Stimulated activated CD8-positive, alpha-beta memory T cell treated with anti-CD3 and anti-CD28 coated beads, Interleukin-12 subunit alpha, Interleukin-12 subunit beta, amount 100 ng/mL, for 4 hours (primary cell): ENCODE data around the gene CNBD2.
A peak's percentile ranks its signal among the peaks of the same experiment; 100 is the strongest.
"Not testable (repeated sequence)": the region's sequence is repeated elsewhere in the genome, so short reads cannot be mapped to it uniquely, and the experiment has no call there.

Source experiments
- DNase-seq: peaks from one replicate; pipeline ENCODE4 v3.0.0-alpha.2; 2020; ENCODE audit warnings: low read depth

The CNBD2 gene

DNA sequence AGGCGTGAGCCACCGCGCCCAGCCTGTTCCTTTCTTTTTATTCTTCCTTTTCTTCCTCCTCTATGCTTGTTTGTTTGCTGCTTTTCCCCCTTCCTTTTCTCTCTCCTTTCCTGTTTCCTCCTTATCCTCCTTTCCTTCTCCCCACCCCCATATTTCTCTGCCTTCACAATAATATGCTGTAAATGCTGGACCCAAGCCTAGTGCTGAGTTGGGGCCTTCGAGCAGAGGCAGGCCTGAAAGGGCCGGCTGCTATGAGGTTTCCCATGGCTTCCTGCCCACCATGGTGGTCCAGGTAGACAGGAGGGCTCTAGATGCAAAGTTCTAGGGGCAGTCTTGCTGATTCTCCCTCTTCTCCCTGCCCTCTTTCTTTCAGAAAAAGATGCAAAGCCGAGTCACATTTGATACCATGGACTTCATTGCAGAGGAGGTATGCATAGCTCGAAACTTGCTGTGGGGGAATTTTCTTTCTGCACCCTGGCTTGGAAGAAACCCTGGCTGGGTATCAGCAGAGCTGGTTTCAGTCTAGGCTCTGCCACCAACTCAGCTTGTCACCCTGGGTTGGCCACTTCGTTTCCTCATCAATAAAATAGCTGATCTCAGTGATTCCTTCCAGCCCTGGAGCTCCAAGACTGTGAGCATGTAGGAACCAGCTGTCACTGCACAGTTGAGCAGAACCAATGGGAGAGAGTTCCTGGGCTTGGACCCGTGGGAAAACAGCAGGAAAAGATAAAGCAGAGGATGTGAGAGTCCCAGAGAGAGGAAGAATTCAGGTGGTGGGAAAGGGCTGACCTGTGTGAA is 7.4 kb downstream of the CNBD2 start:
- no peak for DNase-seq

DNA sequence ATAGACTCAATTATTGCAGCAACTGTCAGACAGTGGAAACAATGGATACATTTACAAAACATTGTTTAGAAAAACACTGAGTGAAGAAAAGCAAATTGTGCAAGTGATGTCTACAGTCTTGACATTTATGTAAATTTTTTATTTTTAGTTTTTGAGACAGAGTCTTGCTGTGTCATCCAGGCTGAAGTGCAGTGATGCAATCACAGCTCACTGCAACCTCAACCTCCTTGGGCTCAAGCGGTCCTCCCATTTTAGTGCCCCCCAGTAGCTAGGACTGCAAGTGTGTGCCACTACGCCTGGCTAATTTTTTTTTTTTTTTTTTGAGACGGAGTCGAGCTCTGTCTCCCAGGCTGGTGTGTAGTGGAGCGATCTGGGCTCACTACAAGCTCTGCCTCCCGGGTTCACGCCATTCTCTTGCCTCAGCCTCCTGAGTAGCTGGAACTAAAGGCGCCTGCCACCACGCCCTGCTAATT is 9.7 kb downstream of the CNBD2 start:
- DNase-seq, result no peak

DNA sequence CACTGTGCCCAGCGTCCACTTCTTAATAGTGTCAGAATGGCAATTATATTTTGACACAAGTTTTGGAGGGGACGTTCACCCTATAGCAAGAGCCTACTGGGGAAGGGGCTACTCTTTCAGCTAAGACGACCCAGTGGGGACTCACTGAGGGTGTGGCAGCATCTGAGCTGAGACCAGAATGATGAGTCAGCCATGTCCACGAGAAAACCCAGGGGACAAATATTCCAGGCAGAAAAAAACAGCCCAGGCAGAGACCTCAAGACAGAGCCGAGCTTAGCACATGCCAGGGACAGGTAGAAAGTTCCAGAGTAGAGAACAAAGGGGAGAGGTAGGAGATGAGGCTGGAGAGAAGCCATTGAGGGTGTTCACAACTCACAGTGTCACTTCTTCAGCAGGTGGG is 11.2 kb downstream of the CNBD2 start:
- DNase-seq, result no peak

DNA sequence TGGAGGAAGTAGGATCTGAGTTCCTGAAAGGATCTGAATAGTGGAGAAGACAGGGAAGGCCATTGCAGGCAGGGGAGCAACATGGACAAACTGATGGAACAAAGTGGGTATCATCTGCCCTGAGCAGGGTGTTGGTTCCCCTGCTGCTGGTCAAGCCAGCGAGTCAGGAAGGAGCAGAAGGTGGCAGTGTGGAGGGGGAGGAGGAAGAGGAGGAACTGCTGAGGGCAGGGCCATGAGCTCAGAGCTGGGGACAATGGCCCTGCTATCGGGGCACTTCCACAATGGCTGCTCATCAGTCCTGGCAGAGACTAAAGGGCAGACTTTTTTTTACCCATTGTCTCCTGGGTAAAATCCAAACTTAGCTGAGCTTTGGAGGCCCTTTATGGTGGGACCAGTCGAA is 13.6 kb downstream of the CNBD2 start:
- no peak for DNase-seq

DNA sequence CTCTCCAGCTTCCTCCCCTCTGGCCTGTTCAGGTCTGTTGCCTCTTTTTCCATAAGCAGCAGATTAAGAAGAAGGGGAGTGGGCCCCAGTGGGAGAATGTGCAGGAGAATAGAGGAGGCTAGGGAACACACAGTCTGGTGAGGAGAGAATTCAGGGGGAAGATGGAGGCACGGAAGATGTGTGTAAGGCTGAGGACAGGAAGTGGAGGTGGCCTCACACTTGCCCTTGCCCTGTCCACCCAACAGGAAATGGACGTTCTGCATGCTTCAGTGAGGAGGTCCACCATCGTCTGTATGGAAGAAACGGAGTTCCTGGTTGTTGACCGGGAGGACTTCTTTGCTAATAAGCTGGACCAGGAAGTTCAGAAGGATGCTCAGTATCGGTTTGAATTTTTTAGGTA is 16.0 kb downstream of the CNBD2 start:
- DNase-seq, result no peak

DNA sequence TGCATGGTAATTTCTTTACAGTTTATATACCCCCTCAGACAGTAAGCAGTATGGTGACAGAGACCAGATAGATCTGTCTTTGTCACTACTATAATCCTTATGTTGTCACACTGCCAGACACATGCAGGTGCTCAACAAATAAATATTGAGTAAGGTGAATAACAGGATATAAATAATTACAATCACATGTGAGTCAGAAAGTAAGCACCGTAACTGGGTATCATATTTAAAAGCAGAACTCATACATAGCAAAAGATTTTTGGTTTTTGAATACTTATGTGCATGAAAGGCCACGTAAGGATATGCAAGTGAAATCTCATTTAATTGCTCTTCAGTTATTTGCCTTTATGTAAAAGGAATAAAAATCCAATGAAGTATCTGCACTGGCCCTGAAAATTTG is 17.4 kb downstream of the CNBD2 start:
- DNase-seq, result no peak

DNA sequence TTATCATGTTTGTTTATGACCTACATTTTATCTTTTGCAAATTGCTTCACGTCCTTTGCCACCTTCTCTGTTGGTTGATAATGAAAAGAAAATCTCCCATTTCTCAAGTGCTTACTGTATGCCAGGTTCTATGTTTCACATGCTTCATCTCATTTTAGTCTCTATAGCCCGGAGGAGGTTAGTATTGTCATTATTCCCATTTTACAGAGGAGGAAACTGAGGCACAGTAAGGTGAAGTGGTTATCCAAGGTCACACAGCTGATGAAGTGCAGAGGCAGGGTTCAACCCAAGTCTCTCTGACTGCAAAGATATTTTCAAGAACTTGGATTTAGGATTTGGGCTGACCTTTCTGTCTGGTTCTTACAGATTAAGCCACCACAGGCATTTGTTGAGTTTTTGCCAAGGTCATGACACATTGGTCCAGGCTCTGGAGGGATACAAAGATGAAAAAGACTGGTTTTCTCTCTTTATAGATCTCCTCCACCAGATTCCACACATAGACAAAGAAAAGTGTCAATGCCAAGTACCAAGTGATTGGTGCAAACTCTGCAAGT is 20.6 kb downstream of the CNBD2 start:
- no peak for DNase-seq

DNA sequence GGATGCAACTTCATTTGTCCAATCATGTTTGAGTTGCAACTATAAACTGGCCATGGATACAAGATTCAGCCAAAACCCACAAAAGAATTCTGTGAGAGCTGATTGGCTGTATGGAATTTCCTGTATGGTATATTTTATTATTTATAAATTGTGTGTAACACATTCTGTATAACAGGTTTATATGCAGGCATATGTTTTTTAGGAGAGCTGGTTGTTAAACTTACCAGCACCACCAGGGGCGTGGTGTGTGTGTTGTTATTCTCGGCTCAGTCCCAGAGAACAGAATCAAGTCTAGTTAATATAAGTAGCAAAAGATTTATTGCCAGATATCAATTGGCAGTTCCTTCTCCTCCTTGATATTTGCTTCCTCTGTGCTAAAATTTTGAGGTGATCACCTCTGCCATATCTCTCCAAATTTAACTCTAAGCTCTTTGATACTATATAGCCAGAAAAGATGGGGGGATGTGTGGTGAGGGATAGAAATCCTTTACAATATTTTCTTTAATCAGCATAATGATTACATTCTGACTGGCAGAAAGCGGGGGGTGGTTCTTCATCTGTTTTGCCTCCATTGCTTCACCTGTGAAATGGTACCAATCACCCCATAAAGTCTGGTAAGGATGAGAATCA is 22.9 kb downstream of the CNBD2 start:
- DNase-seq, result no peak

DNA sequence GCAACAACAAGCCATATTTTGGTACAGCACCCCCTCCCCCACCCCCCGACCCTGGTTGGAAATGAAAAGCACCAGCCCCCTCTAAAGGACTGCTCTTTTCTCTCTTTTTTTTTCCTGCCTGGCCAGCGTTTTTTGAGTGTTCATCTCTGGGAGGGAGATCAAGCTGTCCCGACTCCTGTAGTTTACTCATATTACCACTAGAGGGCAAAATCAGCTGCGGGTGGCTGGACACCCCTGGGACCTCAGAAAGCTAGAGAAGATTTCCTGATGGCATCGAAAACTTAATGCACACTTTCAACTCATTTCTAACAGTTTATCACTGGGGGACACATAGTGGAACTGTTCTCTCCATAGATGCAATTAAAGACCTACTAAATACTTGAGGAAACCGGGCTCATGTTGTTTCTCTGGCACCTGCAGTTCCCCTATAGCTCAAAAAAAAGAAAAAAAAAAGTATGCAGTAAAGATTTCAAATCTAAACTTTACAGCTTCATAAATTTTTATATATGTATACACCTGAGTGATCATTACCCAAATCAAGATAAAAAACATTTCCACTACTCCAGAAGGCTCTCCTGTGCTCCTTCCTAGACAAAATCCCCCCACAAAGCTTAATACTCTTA is 24.4 kb downstream of the CNBD2 start:
- DNase-seq, result peak; percentile 6

DNA sequence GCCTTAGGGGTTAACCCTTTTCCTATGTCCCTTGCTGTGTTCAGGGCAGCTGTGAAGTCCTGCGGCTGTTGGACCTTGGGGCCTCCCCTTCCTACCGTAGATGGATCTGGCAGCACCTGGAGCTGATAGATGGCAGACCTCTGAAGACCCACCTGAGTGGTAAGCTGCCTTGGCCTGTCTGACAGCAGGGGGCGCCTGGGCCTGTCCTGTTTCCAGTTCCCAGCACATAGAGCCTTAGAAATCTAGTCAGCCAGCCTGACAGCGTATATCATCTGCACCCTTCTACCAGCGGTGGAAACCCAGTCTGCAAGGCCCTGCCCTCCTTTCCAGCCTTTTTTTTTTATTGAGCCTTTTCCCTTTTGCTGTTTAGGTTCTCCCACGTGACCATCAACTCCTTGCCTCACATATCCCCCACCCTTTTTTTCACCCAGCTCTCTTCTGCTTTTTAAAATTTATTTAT is 26.6 kb downstream of the CNBD2 start:
- peak; percentile 66 for DNase-seq

DNA sequence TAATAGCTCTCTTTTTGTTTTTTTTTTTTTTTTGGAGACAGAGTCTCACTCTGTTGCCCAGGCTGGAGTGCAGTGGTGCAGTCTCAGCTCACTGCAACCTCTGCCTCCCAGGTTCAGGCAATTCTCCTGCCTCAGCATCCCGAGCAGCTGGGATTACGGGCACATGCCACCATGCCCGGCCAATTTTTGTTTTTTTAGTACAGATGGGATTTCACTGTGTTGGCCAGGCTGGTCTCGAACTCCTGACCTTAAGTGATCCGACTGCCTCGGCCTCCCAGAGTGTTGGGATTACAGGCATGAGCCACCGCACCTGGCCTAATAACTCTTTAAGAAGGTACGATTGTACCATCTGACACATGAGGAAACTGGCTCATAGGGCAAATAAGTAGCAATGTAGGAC is 28.1 kb downstream of the CNBD2 start:
- not testable (repeated sequence) for DNase-seq

DNA sequence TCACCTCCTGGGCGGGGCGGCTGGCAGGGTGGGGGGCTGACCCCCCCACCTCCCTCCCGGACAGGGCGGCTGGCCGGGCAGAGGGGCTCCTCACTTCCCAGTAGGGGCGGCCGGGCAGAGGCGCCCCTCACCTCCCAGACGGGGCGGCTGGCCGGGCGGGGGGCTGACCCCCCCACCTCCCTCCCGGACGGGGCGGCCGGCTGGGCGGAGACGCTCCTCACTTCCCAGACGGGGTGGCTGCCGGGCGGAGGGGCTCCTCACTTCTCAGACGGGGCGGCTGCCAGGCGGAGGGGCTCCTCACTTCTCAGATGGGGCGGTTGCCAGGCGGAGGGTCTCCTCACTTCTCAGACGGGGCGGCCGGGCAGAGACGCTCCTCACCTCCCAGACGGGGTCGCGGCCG is 32.9 kb downstream of the CNBD2 start:
- not testable (repeated sequence) for DNase-seq

DNA sequence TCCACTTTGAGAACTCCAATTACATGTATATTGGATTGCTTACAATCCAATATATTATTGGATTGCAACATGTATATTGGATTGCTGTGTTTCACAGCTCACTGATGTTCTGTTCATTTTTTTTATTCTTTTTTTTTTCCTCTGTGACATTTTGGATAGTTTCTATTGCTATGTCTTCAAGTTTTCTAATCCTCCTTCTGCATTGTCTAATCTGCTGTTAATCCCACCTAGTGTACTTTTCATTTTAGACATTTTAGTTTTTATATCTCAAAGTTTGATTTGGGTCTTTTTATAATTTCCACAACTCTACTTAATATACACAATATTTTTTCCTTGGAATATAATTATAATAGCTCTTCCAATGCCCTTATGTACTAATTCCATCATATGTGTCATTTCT is 34.5 kb downstream of the CNBD2 start:
- DNase-seq, result no peak

DNA sequence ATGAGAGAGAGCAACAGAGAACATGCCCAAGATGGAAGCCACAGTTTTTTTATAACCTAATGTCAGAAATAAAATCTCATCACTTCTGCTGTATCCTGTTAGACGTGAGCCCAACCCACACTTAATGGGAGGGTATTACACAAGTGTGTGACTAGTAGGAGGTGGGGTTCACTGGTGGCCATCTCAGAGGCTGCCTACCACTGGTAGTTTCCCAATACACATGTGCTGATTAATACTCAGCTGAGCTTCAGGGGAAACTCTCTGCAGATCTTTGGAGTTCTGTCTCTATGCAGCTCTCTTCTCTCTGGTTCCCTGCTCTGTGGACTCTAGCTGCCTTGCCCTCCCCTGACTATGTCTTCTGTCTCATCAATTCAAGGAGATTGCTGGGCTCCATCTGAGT is 35.7 kb downstream of the CNBD2 start:
- DNase-seq, result no peak

DNA sequence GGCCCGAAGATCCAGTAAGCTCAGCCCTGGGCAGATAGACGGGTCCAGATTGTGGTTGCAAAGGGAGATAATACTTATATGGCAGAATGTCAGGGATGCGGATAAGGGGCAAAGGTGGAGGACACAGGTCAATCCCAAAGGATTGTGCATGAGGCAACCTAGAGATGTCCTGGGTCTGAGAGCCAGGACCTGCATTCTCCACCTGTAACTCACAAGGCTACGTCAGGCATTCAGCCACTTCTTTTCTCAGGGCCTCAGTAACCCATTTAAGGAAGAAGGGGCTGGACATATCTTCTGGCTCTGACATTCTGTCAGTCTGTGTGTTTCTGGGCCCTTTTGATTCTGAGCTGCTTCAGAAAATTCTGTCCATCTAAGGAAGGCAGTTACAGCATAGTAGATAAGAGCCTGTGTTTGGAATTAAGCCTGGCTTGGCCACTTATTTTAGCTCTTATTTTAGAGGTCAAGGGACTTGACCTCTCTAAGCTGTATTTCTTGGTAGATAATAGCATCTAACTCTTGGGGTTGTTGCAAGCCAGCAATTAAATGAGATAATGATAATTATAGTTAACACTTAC is 40.2 kb downstream of the CNBD2 start:
- DNase-seq, result no peak

DNA sequence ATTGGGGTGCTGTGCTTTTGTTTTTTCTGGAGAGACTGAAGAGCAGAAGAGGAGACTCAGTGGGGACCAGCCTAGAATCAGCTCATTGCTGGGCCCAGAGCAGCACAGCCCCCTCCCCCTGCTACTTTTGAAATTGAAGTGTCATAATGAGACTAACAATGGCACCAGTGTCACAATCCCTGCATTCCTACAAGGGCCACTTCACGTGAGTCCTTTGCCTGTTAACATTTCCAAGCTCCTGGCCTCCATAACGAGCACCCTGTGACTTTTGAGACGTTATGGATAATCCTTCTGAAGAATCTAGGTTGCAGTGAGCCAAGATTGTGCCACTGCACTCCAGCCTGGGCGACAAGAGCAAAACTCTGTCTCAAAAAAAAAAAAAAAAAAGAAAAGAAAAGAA is 41.7 kb downstream of the CNBD2 start:
- no peak for DNase-seq

DNA sequence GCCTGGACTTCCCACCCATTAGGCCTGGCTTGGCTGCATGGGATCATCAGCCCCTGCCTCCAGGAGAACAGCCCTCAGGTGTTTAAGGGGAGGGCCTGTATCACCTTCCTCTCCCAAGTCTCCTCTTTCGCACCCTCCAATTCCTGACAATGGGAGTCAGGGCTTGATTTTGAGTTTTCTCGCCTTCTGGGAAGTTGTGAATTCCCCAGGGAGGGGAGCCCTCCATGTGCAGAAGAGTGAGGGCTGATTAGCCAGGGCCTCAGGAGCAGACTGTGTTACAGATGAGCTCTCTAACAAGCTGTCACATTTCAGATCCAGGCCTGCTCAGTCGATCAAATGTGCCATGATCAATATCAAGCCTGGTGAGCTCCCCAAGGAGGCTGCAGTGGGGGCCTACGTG is 42.4 kb downstream of the CNBD2 start:
- DNase-seq, result no peak

DNA sequence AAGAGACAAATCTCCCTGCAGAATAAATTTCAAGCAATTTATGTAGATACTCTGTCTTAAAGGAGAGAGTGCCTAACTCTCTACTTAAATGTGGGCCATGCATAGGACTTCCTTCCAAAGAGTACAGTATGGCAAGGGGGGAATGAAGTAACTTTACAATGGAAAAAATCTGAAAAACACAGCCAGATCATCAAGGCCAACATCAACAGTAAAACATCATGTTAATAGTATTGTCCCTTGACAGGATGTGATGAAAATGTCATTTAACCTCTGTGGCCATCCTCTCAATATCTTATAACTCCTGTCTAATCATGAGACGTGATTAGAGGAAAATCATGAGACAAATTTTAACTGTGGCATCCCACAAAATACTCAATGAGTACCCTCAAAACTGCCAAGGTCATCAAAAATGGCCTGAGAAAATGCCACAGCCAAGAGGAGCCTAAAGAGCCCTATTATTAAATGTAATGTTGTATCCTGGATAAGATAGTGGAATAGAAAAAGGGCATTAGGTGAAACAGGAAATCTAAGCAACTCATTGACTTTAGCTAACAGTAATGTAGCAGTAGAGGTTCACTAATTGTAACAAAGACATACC is 47.5 kb downstream of the CNBD2 start:
- DNase-seq, result no peak

DNA sequence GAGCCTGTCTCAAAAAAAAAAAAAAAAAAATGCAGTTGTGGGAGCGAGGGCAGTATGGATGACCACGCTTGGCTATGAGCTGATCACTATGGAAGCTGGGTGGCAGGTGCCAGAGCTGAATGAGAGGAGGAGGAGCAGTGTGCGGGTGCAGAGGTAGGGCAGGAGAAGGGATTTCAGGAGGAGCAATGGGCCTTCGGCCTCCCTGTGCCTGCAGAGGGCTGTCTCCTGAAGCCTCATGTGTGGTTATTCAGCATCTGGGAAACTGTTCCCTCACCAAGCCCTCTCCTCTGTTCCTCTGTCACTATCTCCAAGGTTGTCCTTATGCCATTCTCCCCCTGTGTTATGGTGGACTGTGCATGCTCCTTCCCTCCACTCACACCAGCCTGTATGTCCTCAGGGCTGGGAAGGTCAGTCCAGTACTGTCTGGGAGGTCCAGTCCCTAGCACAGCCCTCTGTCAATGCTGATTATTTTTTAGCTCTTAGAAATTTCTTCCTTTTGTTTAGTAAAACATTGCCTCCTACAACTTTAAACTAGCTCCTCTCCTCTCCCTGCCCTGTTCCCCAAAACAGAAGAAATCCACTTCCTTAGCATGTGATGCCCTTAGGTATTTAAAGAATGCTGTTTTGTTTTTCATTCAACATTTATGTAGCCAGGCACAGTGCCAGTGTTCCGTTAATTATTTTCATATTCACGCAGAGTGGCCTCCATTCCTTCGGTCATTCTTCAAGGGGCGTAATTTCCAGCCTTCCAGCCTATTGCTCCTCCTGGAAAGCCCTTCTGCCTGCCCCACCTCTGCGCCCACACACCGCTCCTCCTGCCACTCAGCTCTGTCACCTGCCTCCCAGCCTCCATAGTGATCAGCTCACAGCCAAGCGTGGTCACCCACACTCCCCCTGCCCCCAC is 48.9 kb downstream of the CNBD2 start:
- no peak for DNase-seq

DNA sequence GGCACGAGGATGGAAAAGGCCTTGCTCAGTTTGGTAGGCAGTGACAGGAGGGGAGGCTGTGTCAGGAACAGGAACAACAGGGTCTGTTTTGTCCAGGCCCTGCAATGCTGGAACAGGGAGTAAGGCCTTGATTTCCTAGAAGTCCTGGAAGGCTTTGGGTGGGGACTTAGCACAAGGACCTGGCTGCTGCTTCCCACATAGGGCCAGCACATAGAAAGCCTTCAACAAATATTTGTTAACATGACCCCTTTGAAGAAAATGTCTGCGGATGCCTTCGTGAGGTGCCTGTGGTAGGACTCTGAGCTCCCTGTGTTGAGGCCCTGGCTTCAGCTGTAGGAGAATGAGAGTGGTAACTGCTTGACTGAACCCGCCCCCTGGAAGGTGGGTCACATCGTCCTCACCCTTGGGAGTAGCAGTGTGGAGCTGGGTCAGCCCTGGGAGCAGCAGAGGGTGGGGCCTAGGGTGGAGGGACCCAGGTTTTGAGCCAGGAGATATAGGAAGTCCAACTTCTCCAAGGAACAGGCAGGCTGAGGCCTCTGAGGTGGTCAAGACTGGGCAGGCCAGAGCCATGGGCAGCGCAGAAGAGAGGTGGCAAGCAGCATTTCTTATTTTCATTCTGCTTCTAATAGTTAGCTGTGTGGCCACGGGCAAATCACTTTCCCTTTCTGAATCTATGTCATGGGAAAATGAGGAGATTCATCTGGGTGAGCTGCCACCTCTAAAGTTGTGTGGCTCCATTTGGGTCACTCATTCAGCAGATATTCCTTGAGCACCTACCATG is 50.0 kb downstream of the CNBD2 start:
- no peak for DNase-seq
